H1 (cell line): Measurements from ENCODE around the gene DGKZ. TPM values are rescaled to one million over a fixed set of nuclear protein-coding genes. Genes with fewer than 3 reads are reported as not detected.

Source experiments
- CTCF ChIA-PET: fragments of 300-600 bp; sonication (Branson Sonifier 250); formaldehyde crosslinking; loops from one replicate; lab custom pipeline; 2021; ENCODE audit not compliant: partially characterized antibody; lab: Charles Lee
- POLR2A ChIA-PET: fragments of 300-600 bp; sonication (Branson Sonifier 250); formaldehyde crosslinking; loops from one replicate; lab custom pipeline; 2021; ENCODE audit warnings: inconsistent platforms; ENCODE audit not compliant: partially characterized antibody; lab: Charles Lee
- DNase-seq, 2 experiments: peaks; one replicate each; pipeline versions ENCODE4 v3.0.0 to v3.0.0-alpha.2; 2010 to 2022; ENCODE audit warnings: low spot score in 2 of 2, low read depth in 1 of 2, mixed read lengths in 1 of 2
- FAIRE-seq: peaks from 2 replicates; lab custom pipeline; 2011; peaks lifted over from hg19 to GRCh38; lab: Jason Lieb, UNC
- H2AFZ ChIP-seq: 2 replicates; pipeline ENCODE4 v1.8.1; 2012; ENCODE audit warnings: low read length, inconsistent platforms
- H2AK5ac ChIP-seq: 2 replicates; pipeline ENCODE4 v1.6.1; 2013; ENCODE audit warnings: low read depth, low read length
- H2BK120ac ChIP-seq: replicated peaks from 2 replicates; pipeline ENCODE3; 2013; ENCODE audit warnings: low read depth, low read length, inconsistent platforms
- H2BK12ac ChIP-seq: 2 replicates; pipeline ENCODE4 v1.6.1; 2013; ENCODE audit warnings: low read depth, low read length
- H2BK15ac ChIP-seq: 2 replicates; pipeline ENCODE4 v1.6.1; 2013; ENCODE audit warnings: low read length
- H2BK20ac ChIP-seq: 2 replicates; pipeline ENCODE4 v1.6.1; 2013; ENCODE audit warnings: low read length
- H2BK5ac ChIP-seq: 2 replicates; pipeline ENCODE4 v1.6.1; 2013; ENCODE audit warnings: low read depth, low read length
- H3K14ac ChIP-seq: 2 replicates; pipeline ENCODE4 v1.6.1; 2013; ENCODE audit warnings: inconsistent platforms; ENCODE audit not compliant: insufficient read length
- H3K18ac ChIP-seq: 2 replicates; pipeline ENCODE4 v1.6.1; 2013; ENCODE audit warnings: low read length; ENCODE audit errors: extremely low read depth
- H3K23ac ChIP-seq: 2 replicates; pipeline ENCODE4 v1.6.1; 2013; ENCODE audit warnings: inconsistent platforms; ENCODE audit not compliant: insufficient read length
- H3K23me2 ChIP-seq: 2 replicates; pipeline ENCODE4 v1.6.1; 2013; ENCODE audit warnings: low read depth, low read length
- H3K27ac ChIP-seq: 2 replicates; pipeline ENCODE4 v1.6.1; 2011; ENCODE audit warnings: low read depth, low read length, inconsistent platforms
- H3K27me3 ChIP-seq, 4 experiments: replicated peaks in 1 of 4; 1 replicate in 1 of 4; 2 replicates in 3 of 4; pipeline versions ENCODE4 v1.6.1 to v1.8.1; 2011 to 2013; ENCODE audit warnings: low read length in 3 of 4, mild to moderate bottlenecking in 3 of 4, inconsistent platforms in 2 of 4, mixed read lengths in 2 of 4, moderate library complexity in 1 of 4; ENCODE audit not compliant: control insufficient read depth in 3 of 4, insufficient read depth in 3 of 4; ENCODE audit errors: extremely low read depth in 1 of 4
- H3K36me3 ChIP-seq, 4 experiments: 2 replicates each; pipeline versions ENCODE4 v1.6.1 to v1.8.1; 2011 to 2013; ENCODE audit warnings: mild to moderate bottlenecking in 4 of 4, low read length in 3 of 4, moderate library complexity in 2 of 4, control low read depth in 1 of 4, inconsistent platforms in 1 of 4; ENCODE audit not compliant: insufficient read depth in 4 of 4, control insufficient read depth in 2 of 4
- H3K4ac ChIP-seq: replicated peaks from 2 replicates; pipeline ENCODE3; 2013; ENCODE audit warnings: low read length, low read depth, mixed read lengths, inconsistent platforms; ENCODE audit not compliant: insufficient read length
- H3K4me1 ChIP-seq, 4 experiments: replicated peaks in 1 of 4; 1 replicate in 1 of 4; 2 replicates in 3 of 4; pipeline versions ENCODE4 v1.6.1 to v1.8.1; 2011 to 2013; ENCODE audit warnings: low read length in 3 of 4, inconsistent platforms in 2 of 4, mixed read lengths in 1 of 4; ENCODE audit not compliant: insufficient read depth in 4 of 4, control insufficient read depth in 3 of 4
- H3K4me2 ChIP-seq, 2 experiments: 2 replicates each; pipeline versions ENCODE4 v1.6.1 to v1.8.1; 2011 to 2013; ENCODE audit warnings: low read depth in 2 of 2, low read length in 2 of 2, control low read depth in 1 of 2, inconsistent platforms in 1 of 2, mild to moderate bottlenecking in 1 of 2; ENCODE audit not compliant: insufficient read depth in 1 of 2
- H3K4me3 ChIP-seq, 4 experiments: fragments of 200-600, 300-600 bp in 1 of 4; sonication (generic), shearing (Covaris generic), sonication (Bioruptor Twin) in 1 of 4; 2 replicates each; pipeline versions ENCODE4 v1.5.1 to v1.8.1; 2011 to 2016; ENCODE audit warnings: low read length in 4 of 4, low read depth in 3 of 4, control low read depth in 2 of 4, inconsistent platforms in 2 of 4, mild to moderate bottlenecking in 2 of 4, mixed read lengths in 1 of 4, moderate library complexity in 1 of 4; ENCODE audit not compliant: insufficient read depth in 2 of 4; ENCODE audit errors: extremely low read depth in 1 of 4
- H3K56ac ChIP-seq: replicated peaks from 2 replicates; pipeline ENCODE3; 2013; ENCODE audit warnings: low read depth, mild to moderate bottlenecking, mixed read lengths, low read length, inconsistent platforms; ENCODE audit not compliant: insufficient read length
- H3K79me1 ChIP-seq: 2 replicates; pipeline ENCODE4 v1.6.1; 2013; ENCODE audit warnings: low read depth, low read length, control low read depth
- H3K79me2 ChIP-seq, 2 experiments: 2 replicates each; pipeline versions ENCODE4 v1.6.1 to v1.8.1; 2012 to 2013; ENCODE audit warnings: low read length in 2 of 2, mild to moderate bottlenecking in 2 of 2, inconsistent platforms in 1 of 2; ENCODE audit not compliant: insufficient read depth in 2 of 2, control insufficient read depth in 1 of 2
- H3K9ac ChIP-seq, 4 experiments: replicated peaks in 1 of 4; 1 replicate in 1 of 4; 2 replicates in 3 of 4; pipeline versions ENCODE4 v1.6.1 to v1.8.1; 2011 to 2013; ENCODE audit warnings: low read depth in 3 of 4, low read length in 3 of 4, control low read depth in 2 of 4, mild to moderate bottlenecking in 2 of 4, moderate library complexity in 2 of 4, inconsistent platforms in 1 of 4; ENCODE audit errors: extremely low read depth in 1 of 4
- H3K9me3 ChIP-seq, 2 experiments: 2 replicates each; pipeline versions ENCODE4 v1.6.1 to v1.8.1; 2012 to 2013; ENCODE audit warnings: mild to moderate bottlenecking in 2 of 2, moderate library complexity in 2 of 2, control low read depth in 1 of 2, inconsistent platforms in 1 of 2, low read depth in 1 of 2, low read length in 1 of 2, mixed read lengths in 1 of 2; ENCODE audit not compliant: insufficient read depth in 2 of 2
- H4K20me1 ChIP-seq, 2 experiments: replicated peaks in 1 of 2; 2 replicates each; pipeline versions ENCODE3 to v1.8.1; 2011 to 2013; ENCODE audit warnings: inconsistent platforms in 2 of 2, low read length in 2 of 2, mild to moderate bottlenecking in 1 of 2; ENCODE audit not compliant: insufficient read depth in 2 of 2, control insufficient read depth in 1 of 2
- H4K5ac ChIP-seq: 2 replicates; pipeline ENCODE4 v1.6.1; 2013; ENCODE audit warnings: low read length, low read depth, mixed read lengths, inconsistent platforms; ENCODE audit not compliant: insufficient read length
- H4K8ac ChIP-seq: 2 replicates; pipeline ENCODE4 v1.8.0; 2013; ENCODE audit warnings: mild to moderate bottlenecking, moderate library complexity, low read length, inconsistent platforms; ENCODE audit not compliant: insufficient read depth; ENCODE audit errors: extremely low read depth
- H4K91ac ChIP-seq: replicated peaks from 2 replicates; pipeline ENCODE3; 2013; ENCODE audit warnings: low read length, mixed read lengths, inconsistent platforms; ENCODE audit not compliant: insufficient read length
- ASH2L ChIP-seq: fragments of 200-600, 300-600 bp; sonication (generic); IDR thresholded peaks from one replicate; pipeline ENCODE4 v1.7.1; 2017; ENCODE audit warnings: low read length
- BRCA1 ChIP-seq: IDR thresholded peaks from 2 replicates; pipeline ENCODE4 v1.6.1; 2012; ENCODE audit warnings: low read depth, low read length, improper control_type of control experiment
- CHD2 ChIP-seq: IDR thresholded peaks from 2 replicates; pipeline ENCODE4 v1.6.1; 2012; ENCODE audit warnings: low read length, improper control_type of control experiment
- EZH2 ChIP-seq: fragments of 200-600 bp; sonication (generic); IDR thresholded peaks from 2 replicates; pipeline ENCODE4 v1.7.1; 2012; ENCODE audit warnings: low read depth, mild to moderate bottlenecking, moderate library complexity, low read length, inconsistent platforms; ENCODE audit not compliant: severe bottlenecking
- HDAC2 ChIP-seq, 2 experiments: fragments of 300-600 bp in 1 of 2; sonication (generic) in 1 of 2; IDR thresholded peaks; 2 replicates each; pipeline ENCODE4 v1.6.1; 2011 to 2012; ENCODE audit warnings: low read depth in 2 of 2, low read length in 2 of 2, mild to moderate bottlenecking in 2 of 2, moderate library complexity in 2 of 2, borderline replicate concordance in 1 of 2, inconsistent platforms in 1 of 2
- POLR2A ChIP-seq, 2 experiments: IDR thresholded peaks; 1 replicate in 1 of 2; 2 replicates in 1 of 2; pipeline ENCODE4 v1.6.1; 2011; ENCODE audit warnings: low read depth in 2 of 2, low read length in 2 of 2, mild to moderate bottlenecking in 2 of 2; ENCODE audit errors: control extremely low read depth in 1 of 2
- SIN3A ChIP-seq, 2 experiments: IDR thresholded peaks in 1 of 2; conservative IDR thresholded peaks in 1 of 2; 2 replicates each; pipeline ENCODE4 v1.6.1; 2011 to 2012; ENCODE audit warnings: low read length in 2 of 2, improper control_type of control experiment in 1 of 2, low read depth in 1 of 2, mild to moderate bottlenecking in 1 of 2
- SP1 ChIP-seq: IDR thresholded peaks from 2 replicates; pipeline ENCODE4 v1.6.1; 2011; ENCODE audit warnings: low read depth, low read length
- SUZ12 ChIP-seq: fragments of 200-600 bp; sonication (generic); IDR thresholded peaks from 2 replicates; pipeline ENCODE4 v1.6.1; 2012; ENCODE audit warnings: mild to moderate bottlenecking, inconsistent platforms, low read length, moderate library complexity, mixed read lengths
- TBP ChIP-seq: IDR thresholded peaks from 2 replicates; pipeline ENCODE4 v1.6.1; 2011; ENCODE audit warnings: low read depth, low read length, improper control_type of control experiment
- ZNF274 ChIP-seq: IDR thresholded peaks from 2 replicates; pipeline ENCODE4 v1.7.0; 2012; ENCODE audit warnings: low read length, borderline replicate concordance; ENCODE audit errors: extremely low read depth
- WGBS, 2 experiments: shearing (Covaris generic) in 1 of 2; methylation state at CpG; one replicate each; pipeline versions ENCODE4 v1.1.6 to v1.1.7; 2013 to 2015; ENCODE audit warnings: low lambda C conversion rate in 2 of 2, mixed read lengths in 2 of 2, inconsistent platforms in 1 of 2, low coverage in 1 of 2, missing lambda C conversion rate in 1 of 2; ENCODE audit not compliant: insufficient replicate concordance in 2 of 2, insufficient coverage in 1 of 2, insufficient read length in 1 of 2; ENCODE audit errors: extremely low coverage in 1 of 2, missing lambda C conversion rate in 1 of 2; 5-methylcytosine and 5-hydroxymethylcytosine counted together
- polyA plus RNA-seq, 7 experiments: library from polyadenylated mRNA; depleted of rRNA in 3 of 7; stranded (reverse) in 5 of 7; unstranded in 2 of 7; fragments of >200 nt in 5 of 7; fragments of 200-250 nt in 2 of 7; gene quantifications; 1 replicate in 5 of 7; 2 replicates in 1 of 7; 4 replicates in 1 of 7; pipeline versions ENCODE4 v1.2.1 to v1.2.3, GENCODE V29; 2011 to 2013; ENCODE audit warnings: missing spikeins in 2 of 7, mixed read lengths in 2 of 7
- total RNA-seq: library from RNA; stranded (reverse); fragmentation: NEBNext Ultra II Directional; extraction: Animal tissue kit (Norgen Biotek cat#: 25700); gene quantifications from 2 replicates; pipeline ENCODE4 v1.2.1, GENCODE V29; 2021

Gene DGKZ
- total and polyA plus RNA-seq, 2 of the 8 experiments (the other 6 are each of a cell fraction or from before 2014, with no cell fraction given): 84.4 to 184 TPM

DNA sequence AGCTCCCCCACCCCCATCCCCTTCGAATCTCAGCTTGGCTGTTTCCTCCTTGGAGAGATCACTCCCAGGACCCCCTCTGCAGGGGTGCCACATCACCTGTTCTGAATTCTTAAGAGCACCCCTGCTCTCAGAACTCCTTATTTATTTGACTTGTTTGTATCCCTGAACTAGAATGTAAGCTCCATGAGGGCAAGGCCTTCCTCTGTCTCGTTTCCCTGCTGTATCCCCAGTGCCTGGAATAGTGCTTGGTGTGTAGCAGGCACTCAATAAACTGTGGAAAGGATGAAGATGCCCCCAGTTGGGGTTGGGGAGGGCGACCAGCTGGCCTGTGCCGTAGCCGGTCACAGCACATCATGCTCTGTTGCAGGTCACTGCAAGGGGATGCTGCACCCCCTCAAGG is 30.6 kb downstream of the DGKZ start:
- CTCF ChIA-PET: interaction anchor here (0.6 to 44.5 kb wide), 12 partner anchors 10 to 464 kb away, joined by 3 to 1004 read pairs (median 4); partner anchors contain the start of gene DGKZ
- no peak overlapping the region for H2BK12ac ChIP-seq
- H4K5ac ChIP-seq: no peak overlapping the region
- 95% methylated on average over 5 of the region's 5 CpGs; no CpG with 5 or more reads in 1 of the 2 experiments for WGBS, 2 experiments
- H3K14ac ChIP-seq: no peak overlapping the region
- no peak overlapping the region for H4K8ac ChIP-seq
- no peak overlapping the region for H3K4me2 ChIP-seq
- no peak overlapping the region for H3K56ac ChIP-seq
- H3K4me1 ChIP-seq: peaks cover 0 to 14% (median 11%) of the 10 kb centered on the region in 4 experiments; a peak in 6 of 7 replicates
- no peaks in the 10 kb centered on the region for H3K9me3 ChIP-seq
- no peak overlapping the region for H2AK5ac ChIP-seq
- peaks cover 12 to 20% of the 10 kb centered on the region in 2 experiments for H4K20me1 ChIP-seq
- H3K23me2 ChIP-seq: peaks cover 9% of the 10 kb centered on the region; the same call in 1 of the 2 replicates
- no peak overlapping the region for H3K27ac ChIP-seq
- H3K4me3 ChIP-seq: no peak overlapping the region
- no peak for FAIRE-seq
- H2BK120ac ChIP-seq: no peak overlapping the region
- no peak overlapping the region for H2AFZ ChIP-seq
- H3K9ac ChIP-seq: no peak overlapping the region
- H3K23ac ChIP-seq: no peak overlapping the region
- H4K91ac ChIP-seq: no peak overlapping the region
- TF ChIP-seq TBP (no peak), POLR2A (IDR thresholded peaks at IDR 0.05; ENCODE audit: control extremely low read depth in 1 of 2, low read depth in 2 of 2, low read length in 2 of 2) (no peak), SUZ12 (no peak), BRCA1 (no peak), SIN3A (conservative IDR thresholded peaks at IDR 0.05 in 1 of 2, IDR thresholded peaks at IDR 0.05 in 1 of 2; ENCODE audit: low read depth in 1 of 2, low read length in 2 of 2) (no peak), CHD2 (no peak), EZH2 (no peak), ZNF274 (no peak), ASH2L (no peak), SP1 (no peak), HDAC2 (IDR thresholded peaks at IDR 0.05; ENCODE audit: borderline replicate concordance in 1 of 2, low read depth in 2 of 2, low read length in 2 of 2) (no peak)
- no peak overlapping the region for H3K18ac ChIP-seq
- H3K4ac ChIP-seq: no peak overlapping the region
- no peak overlapping the region for H2BK20ac ChIP-seq
- H3K79me2 ChIP-seq: no peaks in the 10 kb centered on the region; a peak in 1 of 4 replicates
- no peak for DNase-seq
- no peak overlapping the region for H2BK15ac ChIP-seq
- POLR2A ChIA-PET: interaction anchor here (0.8 to 3.8 kb wide), 8 partner anchors 9 to 134 kb away, joined by 3 to 17 read pairs (median 5); no protein-coding TSS in a partner anchor
- no peaks in the 10 kb centered on the region for H3K27me3 ChIP-seq
- H3K36me3 ChIP-seq: peaks cover 7 to 31% (median 22%) of the 10 kb centered on the region in 4 experiments; a peak in 4 of 8 replicates
- H2BK5ac ChIP-seq: no peak overlapping the region
- H3K79me1 ChIP-seq: no peaks in the 10 kb centered on the region
